Measurements from ENCODE around the gene SHISAL1. TPM values are rescaled to one million over a fixed set of nuclear protein-coding genes. Genes with fewer than 3 reads are reported as not detected.

SHISAL1 gene
- total RNA-seq, 1 experiment from 2014 or later, result 1.1 TPM

DNA sequence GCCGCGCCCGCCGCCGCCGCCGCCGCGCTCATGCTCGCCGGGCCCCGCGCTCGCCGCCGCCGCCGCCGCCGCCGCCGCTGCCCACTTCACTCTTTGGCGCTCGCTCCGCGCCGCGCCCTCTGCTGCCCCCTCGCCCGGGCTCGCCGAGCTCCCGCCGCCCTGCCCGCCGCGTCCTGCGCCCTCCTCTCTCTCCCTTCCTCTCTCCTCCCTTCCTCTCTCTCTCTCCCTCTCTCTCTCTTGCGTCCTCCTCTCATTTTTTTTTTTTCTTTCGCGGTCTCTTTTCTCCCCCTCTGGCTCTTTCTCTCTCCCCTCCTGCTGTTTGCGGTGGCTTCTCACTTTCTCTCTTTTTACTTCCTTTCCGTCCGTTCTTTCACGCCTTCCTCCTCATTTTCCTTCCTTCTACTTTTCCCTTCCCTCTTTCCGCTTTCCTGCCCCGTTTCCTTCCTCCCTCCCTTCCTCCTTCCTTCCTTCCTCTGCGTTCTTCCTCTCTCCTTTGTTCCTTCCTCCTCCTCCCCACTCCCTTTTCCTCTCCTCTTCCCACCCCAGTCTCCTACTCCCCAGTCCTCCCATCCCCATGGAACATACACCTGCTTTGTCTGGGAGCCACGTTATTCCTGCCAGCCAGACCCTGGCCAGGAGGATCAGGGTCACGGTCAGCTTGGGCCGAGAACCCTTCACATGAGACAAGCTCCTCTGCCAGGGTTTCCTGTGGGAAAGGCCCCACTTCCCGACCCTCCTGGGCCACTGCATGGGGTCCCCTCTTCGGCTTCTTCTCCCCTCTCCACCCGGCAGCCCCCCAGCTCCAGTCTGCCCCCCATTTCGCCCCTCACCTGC, 19.3 kb upstream of the SHISAL1 start:
- peak overlapping the region; percentile 79 for H3K4me2 ChIP-seq (ENCODE audit: low read length)
- peak overlapping the region; percentile 70; the same call in 1 of the 2 replicates for H2AFZ ChIP-seq (ENCODE audit: low read length)
- H3K79me2 ChIP-seq (ENCODE audit: low read length), result no peaks in the 10 kb centered on the region
- H3K36me3 ChIP-seq (ENCODE audit: low read depth, low read length), result no peaks in the 10 kb centered on the region
- ChIA-PET POLR2A (ENCODE audit: unreplicated experiment) (no interaction called here), CTCF (no interaction called here)
- H3K9me2 ChIP-seq (replicated peaks; ENCODE audit: low read length), result no peaks in the 10 kb centered on the region
- TF ChIP-seq EZH2phosphoT487 (IDR thresholded peaks at IDR 0.05; ENCODE audit: borderline replicate concordance, low read length) (no peak), EZH2 (IDR thresholded peaks at IDR 0.05; ENCODE audit: low read length, unreplicated experiment) (no peak)
- TF ChIP-seq, protein P1, sequence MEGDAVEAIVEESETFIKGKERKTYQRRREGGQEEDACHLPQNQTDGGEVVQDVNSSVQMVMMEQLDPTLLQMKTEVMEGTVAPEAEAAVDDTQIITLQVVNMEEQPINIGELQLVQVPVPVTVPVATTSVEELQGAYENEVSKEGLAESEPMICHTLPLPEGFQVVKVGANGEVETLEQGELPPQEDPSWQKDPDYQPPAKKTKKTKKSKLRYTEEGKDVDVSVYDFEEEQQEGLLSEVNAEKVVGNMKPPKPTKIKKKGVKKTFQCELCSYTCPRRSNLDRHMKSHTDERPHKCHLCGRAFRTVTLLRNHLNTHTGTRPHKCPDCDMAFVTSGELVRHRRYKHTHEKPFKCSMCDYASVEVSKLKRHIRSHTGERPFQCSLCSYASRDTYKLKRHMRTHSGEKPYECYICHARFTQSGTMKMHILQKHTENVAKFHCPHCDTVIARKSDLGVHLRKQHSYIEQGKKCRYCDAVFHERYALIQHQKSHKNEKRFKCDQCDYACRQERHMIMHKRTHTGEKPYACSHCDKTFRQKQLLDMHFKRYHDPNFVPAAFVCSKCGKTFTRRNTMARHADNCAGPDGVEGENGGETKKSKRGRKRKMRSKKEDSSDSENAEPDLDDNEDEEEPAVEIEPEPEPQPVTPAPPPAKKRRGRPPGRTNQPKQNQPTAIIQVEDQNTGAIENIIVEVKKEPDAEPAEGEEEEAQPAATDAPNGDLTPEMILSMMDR (conservative IDR thresholded peaks at IDR 0.05; ENCODE audit: low read depth, low read length), result no peak
- BruUV-seq (replicated peaks), result no TSS peak
- H3K27ac ChIP-seq (ENCODE audit: low read length), result no peak overlapping the region
- H3F3A ChIP-seq (ENCODE audit: low read length, unreplicated experiment), result no peaks in the 10 kb centered on the region
- H4K20me1 ChIP-seq (ENCODE audit: low read length), result no peaks in the 10 kb centered on the region
- peak overlapping the region; percentile 63 for H3K4me3 ChIP-seq (ENCODE audit: low read length)
- no peaks in the 10 kb centered on the region for H3K27me3 ChIP-seq (ENCODE audit: low read length)
- intact Hi-C loops (cut with micrococcal nuclease), result loop anchor here (10.0 kb wide), 1 partner anchor 293 kb away; no protein-coding TSS in a partner anchor
- H3K9ac ChIP-seq (ENCODE audit: low read length), result no peak overlapping the region
- H3K9me3 ChIP-seq (ENCODE audit: low read length), result no peaks in the 10 kb centered on the region
- ATAC-seq, result no peak
- peaks cover 11% of the 10 kb centered on the region; the same call in 1 of the 2 replicates for H3K4me1 ChIP-seq (ENCODE audit: insufficient read depth, low read length)
- peak; percentile 11 for DNase-seq

DNA sequence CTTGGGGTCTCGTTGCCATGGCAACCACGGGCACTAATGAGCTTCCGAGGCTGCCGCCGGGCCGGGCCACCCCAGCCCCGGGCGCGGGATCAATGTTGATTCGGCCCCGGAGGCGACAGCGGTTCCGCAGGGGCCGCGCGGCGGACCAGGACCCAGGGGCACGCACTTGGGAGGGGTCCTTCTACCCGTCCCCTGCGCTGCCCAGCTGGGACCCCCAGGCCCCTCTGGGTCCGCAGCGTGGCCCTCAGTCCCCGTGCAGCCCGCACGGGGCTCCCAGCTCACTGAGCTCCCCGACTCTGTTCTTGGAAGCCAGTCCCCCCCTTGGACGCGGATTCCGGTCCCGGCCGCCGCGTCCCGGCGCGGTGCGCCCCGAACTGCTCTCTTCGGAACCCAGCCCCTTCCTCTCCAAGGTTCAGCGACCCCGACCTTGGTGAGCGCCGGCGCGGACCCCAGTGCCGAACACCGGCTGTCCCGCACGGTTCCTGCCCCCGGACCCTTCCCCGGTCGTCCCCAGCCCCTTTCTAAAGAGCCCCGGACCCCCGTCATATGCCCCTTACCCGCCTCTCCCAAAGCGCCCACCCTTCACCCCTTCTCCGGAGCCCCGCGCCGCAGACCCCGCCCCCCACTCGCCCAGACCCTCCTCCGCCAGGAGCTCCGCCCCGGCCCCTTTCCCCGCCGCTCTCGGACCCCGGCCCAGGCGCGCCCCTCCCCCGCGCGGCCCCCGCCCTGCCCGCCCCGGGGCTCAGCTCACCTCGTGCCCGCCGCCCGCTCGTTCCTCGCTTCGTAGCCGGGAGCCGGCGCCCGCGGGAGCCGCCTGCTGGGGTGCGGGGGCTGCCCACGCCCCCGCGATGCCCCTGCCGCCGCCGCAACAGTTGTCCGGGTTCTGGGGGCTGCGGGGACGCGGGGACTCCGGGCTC, 18.3 kb upstream of the SHISAL1 start:
- Histone ChIP-seq H2AFZ (ENCODE audit: low read length) (no peak overlapping the region), H3F3A (ENCODE audit: low read length, unreplicated experiment) (no peaks in the 10 kb centered on the region), H3K4me1 (ENCODE audit: insufficient read depth, low read length) (peaks cover 15% of the 10 kb centered on the region; the same call in 1 of the 2 replicates), H4K20me1 (ENCODE audit: low read length) (no peaks in the 10 kb centered on the region), H3K27ac (ENCODE audit: low read length) (no peak overlapping the region), H3K4me3 (ENCODE audit: low read length) (no peak overlapping the region), H3K27me3 (ENCODE audit: low read length) (no peaks in the 10 kb centered on the region), H3K79me2 (ENCODE audit: low read length) (no peaks in the 10 kb centered on the region), H3K9me3 (ENCODE audit: low read length) (no peaks in the 10 kb centered on the region), H3K9ac (ENCODE audit: low read length) (no peak overlapping the region), H3K4me2 (ENCODE audit: low read length) (no peak overlapping the region), H3K9me2 (replicated peaks; ENCODE audit: low read length) (no peaks in the 10 kb centered on the region), H3K36me3 (ENCODE audit: low read depth, low read length) (no peaks in the 10 kb centered on the region)
- ChIA-PET POLR2A (ENCODE audit: unreplicated experiment) (no interaction called here), CTCF (no interaction called here)
- TF ChIP-seq EZH2phosphoT487 (IDR thresholded peaks at IDR 0.05; ENCODE audit: borderline replicate concordance, low read length) (no peak), EZH2 (IDR thresholded peaks at IDR 0.05; ENCODE audit: low read length, unreplicated experiment) (no peak)
- TF ChIP-seq, protein P1 (conservative IDR thresholded peaks at IDR 0.05; ENCODE audit: low read depth, low read length), result no peak
- no TSS peak for BruUV-seq (replicated peaks)
- intact Hi-C loops (cut with micrococcal nuclease), result loop anchor here (10.0 kb wide), 1 partner anchor 294 kb away; no protein-coding TSS in a partner anchor
- no peak for ATAC-seq
- no peak for DNase-seq

Measured in PC-3 (cell line).